GM18511 (cell line): ENCODE measurements around the gene DTHD1.

ENCODE experiments used
- ATAC-seq: cut with Tn5 transposase; IDR thresholded peaks from one replicate; pipeline ENCODE4 v1.9.1; 2021; ENCODE audit warnings: mild to moderate bottlenecking, moderate library complexity; ENCODE audit not compliant: unreplicated experiment

DTHD1 gene

DNA sequence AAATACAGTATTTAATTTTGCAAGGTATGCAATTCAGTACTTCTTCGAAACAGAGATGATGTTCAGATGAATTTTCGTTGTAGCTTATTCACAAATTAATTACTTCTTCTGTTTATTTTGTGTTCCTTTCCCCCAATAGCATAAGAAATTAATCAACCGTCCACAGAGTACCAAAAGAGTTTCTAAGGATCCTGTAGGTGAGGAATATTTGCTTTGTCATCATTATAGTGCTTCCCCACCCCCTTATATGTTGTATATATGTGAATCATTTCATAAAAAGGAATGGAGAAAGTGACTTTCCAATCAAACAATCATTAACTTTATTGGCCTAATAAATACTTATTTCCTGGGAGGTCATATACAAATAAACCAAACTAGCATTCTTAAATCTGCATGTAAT, 57.6 kb downstream of the DTHD1 start:
- no peak for ATAC-seq

DNA sequence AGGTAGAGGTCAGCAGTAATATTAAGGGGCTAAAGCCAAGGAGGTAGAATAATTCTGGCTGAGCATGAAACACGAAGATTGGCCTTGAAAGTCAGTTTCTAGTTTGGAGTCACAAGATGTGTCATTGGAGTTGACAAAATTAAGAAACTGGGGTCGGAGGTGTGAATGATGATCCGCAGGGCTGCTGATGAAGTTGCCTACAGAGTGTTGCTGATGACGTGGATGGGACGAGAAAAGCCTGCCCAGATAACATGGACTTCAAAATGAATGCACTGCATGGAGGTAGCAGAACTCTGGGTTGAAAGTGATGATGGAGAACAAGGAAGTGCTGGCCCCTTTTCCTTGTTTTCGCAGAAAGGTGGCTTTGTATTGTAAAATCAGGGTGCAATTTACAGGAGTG, 60.5 kb downstream of the DTHD1 start:
- ATAC-seq = no peak

DNA sequence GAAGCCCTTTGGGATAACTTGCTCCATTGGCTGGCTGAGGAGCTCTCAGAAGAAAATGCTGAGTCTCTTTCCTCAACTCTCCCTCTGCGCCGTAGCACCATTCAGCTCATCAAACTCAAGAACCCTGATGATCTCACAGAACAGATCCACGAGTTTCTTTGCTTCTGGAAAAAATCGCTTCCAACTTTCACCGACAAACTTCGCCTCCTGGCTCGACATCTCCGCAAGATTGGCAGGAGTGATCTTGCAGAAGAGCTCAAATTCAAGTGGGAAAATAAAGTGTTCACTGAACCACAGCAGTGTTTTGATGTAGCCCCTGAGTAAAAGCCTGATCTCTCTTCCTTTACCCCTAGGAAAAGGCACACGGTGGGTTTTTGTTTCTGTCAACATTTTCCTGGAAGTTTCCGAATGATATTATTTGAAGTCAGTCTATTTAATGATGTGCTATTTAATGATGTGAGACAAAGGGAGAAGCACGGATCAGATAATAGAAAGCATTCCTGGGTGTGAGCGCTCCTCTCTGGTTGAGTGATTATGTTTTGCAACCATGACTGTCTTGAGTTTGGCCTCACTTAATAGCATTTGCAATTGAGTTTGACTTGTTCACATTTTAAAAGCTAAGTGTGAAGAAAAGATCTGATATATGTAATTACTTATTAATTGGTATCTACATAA, 62.2 kb downstream of the DTHD1 start:
- ATAC-seq = no peak

DNA sequence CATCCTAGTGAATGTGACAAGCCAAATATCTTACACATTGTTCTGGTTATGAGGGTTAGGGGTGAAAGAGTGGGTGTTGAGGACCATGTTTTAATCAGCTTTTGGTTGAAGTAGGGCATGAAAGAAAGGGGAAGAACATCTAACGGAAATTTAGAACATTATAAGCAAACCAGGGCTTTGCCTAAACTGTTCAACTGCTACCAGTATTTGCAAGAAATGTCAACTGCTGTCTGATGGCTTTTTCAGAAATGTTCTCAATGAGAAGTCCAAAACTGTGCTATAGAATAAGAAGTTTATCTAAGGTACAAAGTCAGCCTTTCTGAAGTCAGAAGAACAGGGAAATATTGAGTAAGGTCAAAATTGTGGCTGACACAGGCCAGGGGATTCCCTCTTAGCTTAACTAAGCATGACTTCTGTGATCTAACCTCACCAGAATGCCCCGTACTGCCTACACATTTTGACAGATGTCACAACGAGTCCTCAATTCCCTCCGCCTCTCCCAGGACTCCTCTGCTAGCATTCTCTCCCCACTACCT, 67.1 kb downstream of the DTHD1 start:
- peak; percentile 97 for ATAC-seq

DNA sequence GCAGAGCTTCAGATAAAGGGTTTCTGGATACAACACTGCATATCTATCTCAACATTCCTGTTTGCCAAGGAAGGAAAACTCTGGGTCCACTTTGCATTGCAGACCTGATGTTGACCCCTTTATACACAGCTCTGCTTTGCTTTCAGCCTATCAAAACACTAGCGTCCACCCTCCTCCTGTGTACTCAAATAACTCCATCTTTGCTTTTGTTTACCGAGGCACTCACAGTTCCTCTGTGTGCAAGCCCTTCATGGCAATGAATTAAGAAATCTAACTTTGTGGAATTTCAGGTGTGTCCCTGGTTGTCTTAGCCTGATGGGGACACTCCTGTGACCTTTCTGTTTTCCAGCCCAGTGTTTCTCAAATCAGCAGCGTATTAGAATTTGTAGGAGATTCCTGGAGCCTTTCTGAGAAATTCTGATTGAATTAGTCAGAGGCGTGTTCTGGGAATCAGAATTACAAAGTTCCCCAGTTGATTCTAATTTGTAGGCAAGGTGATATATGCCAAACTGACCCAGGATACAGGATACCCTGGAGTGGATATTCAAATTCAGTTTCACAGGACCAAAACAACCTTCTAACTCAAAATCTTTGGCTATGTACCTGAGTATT, 68.6 kb downstream of the DTHD1 start:
- ATAC-seq = no peak

DNA sequence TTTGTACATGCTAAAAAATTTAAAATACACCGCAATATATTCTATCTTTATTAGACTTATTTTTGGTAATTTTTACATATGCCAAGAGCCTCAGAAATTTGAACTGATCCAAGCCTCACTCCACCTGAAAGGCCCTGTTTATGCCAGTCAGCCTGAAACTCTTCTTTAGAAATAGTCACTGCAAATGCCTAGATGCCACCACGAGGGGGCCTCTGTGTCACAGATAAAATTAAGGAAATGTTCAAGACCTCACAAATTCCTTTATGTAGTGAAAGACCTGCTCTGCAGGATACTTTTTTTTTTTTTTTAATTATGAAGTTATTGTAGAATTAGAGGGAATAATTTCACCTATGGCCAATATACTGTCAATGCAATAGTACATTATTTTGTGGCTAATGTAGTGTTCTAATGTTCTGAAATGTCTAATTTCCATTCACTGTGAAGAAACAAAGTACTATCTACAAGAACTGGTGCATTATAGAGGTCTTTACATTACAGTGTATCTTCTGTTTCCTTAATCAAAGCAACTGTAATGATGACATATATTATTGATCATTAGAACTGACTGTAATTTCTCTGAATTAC, 69.8 kb downstream of the DTHD1 start:
- ATAC-seq = peak; percentile 57

DNA sequence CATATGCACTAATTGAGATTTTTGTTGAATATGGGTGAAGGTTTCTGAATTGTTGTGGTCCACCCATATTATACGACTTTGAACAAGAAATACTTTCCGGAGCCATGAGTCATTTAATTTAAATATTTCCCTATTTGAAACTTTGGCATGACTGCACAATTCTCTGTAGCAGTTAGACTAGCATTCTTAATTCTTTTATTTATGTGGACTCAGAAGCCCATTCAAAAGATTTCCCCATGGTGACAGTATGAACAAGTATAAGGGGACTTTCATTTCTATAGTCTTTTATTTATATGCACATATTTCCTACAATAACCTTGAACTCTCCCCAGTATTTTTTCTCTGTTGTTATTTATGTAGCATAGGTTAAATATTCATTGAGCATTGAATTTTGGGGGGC, 72.6 kb downstream of the DTHD1 start:
- no peak for ATAC-seq

DNA sequence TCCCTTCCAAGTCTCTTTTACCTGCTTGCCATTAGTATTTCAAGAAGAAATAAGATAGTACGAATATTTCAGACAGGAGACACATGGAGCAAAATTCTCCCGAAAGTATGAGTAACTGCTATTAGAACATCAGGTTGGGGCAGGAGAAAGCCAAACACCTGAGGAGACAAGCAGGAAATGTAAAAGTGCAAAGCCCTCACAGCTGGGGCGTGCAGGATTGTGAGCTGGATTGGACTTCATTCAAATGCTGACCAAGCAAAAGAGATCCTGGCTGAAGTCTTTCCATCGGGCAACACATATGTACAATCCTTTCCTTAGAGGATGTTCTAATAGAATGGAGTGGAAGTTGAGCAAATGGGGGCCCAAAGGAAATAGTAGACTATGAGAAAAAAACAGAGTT, 76.8 kb downstream of the DTHD1 start:
- ATAC-seq = no peak

DNA sequence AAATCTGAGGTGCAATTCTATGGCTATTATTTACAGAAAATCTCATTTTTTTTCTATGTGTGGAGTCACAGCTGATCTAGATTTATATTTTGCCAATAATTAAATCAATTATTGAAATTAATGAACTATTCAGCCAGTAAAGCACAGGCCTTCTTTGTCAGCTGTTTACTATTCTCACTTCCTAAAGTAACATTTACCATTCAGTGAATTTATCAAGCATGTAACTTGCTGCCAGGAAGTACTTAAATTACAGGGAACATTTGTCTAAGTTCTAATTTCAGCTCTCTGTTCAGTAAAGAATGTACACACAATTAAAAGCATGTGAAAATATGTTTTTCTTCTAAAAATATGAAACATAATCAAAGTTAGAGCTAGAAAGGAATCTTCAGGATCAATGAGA, 79.3 kb downstream of the DTHD1 start:
- ATAC-seq = no peak

DNA sequence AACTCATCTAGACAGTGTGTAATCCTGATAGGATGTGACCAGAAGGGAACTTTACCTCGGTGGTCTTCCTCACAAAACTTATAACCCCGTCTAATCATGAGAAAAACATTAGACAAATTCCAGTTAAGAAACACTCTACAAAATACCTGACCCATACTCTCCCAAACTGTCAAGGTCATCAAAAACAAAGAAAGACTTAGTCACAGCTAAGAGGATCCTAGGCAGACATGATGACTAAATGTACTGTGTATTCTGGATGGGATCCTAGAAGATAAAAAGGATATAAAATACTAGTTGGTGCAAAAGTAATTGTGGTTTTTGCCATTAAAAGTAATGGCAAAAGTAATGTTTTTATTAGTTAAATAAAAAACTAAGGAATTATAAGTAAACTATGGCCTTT, 81.6 kb downstream of the DTHD1 start:
- no peak for ATAC-seq

DNA sequence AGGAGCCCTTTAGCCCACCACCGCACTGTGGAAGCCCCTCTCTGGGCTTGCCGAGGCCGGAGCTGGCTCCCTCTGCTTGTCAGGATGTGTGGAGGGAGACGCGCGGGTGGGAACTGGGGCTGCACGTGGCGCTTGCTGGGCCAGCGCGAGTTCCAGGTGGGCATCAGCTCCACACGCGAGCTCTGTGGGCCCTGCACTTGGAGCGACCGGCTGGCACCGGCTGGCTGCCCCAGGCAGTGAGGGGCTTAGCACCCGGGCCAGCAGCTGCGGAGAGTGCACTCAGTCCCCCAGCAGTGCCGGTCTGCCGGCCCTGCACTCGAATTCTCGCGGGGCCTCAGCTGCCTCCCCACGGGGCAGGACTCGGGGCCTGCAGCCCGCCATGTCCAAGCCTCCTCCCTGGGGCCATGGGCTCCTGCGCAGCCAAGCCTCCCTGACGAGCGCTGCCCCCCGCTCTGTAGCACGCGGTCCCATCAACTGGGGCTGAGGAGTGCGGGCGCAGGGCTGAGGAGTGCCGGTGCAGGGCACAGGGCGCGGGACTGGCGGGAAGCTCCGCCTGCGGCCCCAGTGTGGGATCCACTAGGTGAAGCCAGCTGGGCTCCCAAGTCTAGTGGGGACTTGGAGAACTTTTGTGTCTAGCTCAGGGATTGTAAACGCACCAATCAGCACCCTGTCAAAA, 93.6 kb downstream of the DTHD1 start:
- ATAC-seq = no peak

DNA sequence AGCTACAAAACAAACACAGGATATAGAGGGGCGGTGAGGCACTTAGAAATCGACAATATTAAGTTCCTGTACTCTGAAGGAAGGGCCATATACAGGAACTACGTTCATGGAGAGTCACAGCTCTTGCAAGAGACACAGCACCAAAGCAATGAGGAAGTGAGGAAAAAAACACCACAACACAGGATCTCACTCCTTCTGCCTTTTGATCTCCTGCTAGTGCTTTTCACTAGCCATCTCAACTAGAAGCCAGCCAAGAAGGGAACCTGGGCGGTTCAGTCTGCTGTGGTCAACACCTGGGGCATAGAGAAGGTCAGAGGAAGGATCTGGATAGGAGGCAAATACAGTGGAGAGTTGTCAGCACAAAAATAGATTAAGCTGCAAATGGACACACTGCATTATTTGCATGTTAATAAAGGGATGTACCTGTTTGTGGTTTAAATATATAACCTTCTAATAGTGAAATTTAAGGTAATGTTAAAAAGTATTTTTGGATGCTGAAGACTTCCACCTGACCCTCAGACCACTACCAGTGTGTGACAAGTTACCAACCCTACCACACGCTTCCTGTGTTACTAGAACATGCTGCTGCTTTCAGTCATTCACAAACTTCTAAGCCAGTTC, 104.6 kb downstream of the DTHD1 start:
- ATAC-seq = peak; percentile 91

DNA sequence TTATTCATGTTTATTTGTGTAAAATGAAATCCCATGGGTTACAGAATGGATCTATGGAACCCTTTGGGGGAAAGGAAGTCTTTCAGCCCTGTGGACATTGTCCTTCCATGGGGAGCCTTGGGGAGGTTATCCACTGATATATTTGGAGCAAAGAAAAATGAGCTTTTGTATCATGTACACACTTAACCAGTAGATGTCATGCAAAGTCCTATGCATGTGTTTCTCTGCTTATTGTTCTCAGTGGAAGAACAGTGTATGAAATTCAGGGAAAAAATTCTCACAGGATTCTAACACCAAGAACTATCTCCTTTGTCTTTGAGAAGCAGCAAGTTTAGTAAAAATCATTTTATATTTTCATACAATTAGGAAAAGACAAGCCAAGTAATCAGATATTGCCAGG, 105.3 kb downstream of the DTHD1 start:
- ATAC-seq = no peak

DNA sequence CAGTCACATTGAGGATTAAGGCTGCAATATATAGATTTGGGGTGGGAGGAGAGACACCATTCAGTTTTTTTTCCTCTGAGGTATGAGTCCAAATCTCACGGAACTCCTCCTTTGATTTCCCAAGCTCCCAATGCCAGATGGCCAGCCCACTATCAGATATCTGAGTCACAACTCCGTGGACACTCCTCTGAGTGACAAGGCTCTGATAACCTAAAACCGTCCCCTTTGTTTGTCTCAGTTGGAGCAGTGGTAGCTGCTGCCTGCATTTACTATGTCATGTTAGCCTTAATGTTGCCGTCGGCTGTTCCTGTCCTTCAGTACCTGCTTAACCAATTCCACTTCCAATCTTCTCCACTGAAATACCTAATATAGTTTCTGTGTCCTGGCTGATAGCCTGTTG, 107.3 kb downstream of the DTHD1 start:
- no peak for ATAC-seq

DNA sequence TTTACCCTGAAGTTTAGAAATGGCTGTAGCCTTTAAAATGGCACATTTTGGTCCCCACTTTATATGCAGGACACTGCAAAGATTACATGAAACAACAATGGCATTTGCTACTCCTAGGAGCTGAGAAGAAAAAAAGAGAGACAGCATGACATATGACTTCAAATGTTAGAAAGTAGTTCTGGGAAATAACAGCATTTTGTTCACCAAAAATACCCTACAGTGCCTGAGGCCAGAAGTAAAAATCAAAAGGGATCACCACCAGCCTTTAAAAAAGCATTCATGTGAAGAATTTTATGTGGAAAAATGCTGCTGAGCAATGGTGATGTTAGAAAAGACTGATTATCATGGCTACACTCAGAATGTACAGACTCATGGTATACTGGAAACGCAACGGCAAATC, 110.0 kb downstream of the DTHD1 start:
- no peak for ATAC-seq

DNA sequence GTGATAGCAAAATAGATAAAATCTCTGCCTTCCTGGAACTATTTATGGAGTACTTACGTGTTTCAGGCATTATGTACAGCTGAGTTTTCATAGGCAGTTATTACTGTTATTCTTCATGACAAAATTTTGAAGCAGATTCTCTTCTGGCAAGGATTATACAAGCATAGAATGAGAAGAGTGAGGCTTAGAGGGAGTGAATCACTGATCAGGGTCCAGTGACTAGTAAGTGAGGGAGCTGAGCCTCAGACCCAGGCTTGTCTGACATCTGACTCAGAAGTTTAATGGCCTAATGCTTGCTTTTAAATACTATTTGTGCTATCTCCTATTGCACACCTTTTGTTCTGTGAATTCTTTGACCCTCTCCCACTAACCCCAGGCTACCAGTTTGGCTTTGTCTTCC, 110.6 kb downstream of the DTHD1 start:
- ATAC-seq = no peak

DNA sequence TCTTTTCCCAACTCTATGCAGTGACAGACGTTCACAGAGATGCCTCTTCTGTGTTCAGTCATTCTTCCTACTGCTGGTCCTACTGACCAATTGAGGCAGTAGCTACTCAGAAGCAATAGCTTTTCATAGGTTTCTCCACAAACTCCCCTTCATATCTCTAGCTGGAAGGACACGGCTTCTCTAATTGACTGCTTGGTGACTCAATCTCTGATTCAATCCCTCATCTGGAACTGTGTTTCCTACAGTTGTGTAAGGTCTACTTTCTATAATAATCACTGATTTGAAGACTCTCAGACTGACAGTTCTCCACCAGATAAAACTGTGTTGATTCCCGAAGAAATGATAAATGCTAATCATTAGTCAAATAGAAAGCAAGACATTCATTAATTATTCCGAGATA, 111.5 kb downstream of the DTHD1 start:
- ATAC-seq = no peak
